Measurements from ENCODE around the gene LRP1B.

GRCh38 chr2:141280037-141280436 is 850.8 kb downstream of the LRP1B start:
- TF ChIP-seq SIN3A (IDR thresholded peaks at IDR 0.05; ENCODE audit: borderline replicate concordance, low read depth, low read length) (no peak), MXI1 (IDR thresholded peaks at IDR 0.05; ENCODE audit: low read depth, low read length) (no peak), RAD21 (IDR thresholded peaks at IDR 0.05; ENCODE audit: low read length) (no peak), POLR2AphosphoS5 (IDR thresholded peaks at IDR 0.05; ENCODE audit: low read depth, low read length) (no peak), YY1 (IDR thresholded peaks at IDR 0.05; ENCODE audit: low read depth) (no peak)
- TF ChIP-seq, protein P1, sequence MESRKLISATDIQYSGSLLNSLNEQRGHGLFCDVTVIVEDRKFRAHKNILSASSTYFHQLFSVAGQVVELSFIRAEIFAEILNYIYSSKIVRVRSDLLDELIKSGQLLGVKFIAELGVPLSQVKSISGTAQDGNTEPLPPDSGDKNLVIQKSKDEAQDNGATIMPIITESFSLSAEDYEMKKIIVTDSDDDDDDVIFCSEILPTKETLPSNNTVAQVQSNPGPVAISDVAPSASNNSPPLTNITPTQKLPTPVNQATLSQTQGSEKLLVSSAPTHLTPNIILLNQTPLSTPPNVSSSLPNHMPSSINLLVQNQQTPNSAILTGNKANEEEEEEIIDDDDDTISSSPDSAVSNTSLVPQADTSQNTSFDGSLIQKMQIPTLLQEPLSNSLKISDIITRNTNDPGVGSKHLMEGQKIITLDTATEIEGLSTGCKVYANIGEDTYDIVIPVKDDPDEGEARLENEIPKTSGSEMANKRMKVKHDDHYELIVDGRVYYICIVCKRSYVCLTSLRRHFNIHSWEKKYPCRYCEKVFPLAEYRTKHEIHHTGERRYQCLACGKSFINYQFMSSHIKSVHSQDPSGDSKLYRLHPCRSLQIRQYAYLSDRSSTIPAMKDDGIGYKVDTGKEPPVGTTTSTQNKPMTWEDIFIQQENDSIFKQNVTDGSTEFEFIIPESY (IDR thresholded peaks at IDR 0.05; ENCODE audit: borderline replicate concordance, low read depth) = no peak
